ENCODE measurements around the gene NHS.

DNA sequence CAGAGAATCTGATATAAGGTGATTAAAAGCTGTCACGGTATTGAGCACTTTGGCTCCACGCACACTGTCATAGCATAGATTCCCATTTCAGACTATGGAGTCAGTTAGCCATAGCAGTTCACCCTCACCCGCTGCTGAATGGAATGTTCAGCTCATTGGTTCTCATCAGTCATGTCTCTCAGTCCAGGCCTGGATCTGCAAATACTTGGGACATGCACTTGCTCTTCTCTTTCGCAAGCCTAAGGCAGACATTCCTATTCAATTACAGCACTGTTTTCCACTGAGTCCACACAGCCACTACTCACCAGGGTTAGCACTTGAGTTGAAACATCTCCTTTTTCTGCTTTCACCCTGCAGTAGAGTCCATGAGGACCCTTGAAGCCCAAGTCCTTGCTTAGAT, 331.7 kb downstream of the NHS start:
- TF ChIP-seq RAD21 (conservative IDR thresholded peaks at IDR 0.05 in 1 of 2, IDR thresholded peaks at IDR 0.05 in 1 of 2) (no peak), CBX8 (IDR thresholded peaks at IDR 0.05) (no peak), CEBPB (IDR thresholded peaks at IDR 0.05) (peak; percentile 35 to 63; a peak in 2 of 4 replicates), POLR2A (IDR thresholded peaks at IDR 0.05; ENCODE audit: low read length) (no peak), RFX5 (IDR thresholded peaks at IDR 0.05) (no peak), PBX3 (IDR thresholded peaks at IDR 0.05) (no peak), CBX2 (IDR thresholded peaks at IDR 0.05; ENCODE audit: borderline replicate concordance, low read depth) (no peak)
- TF ChIP-seq, protein P1, sequence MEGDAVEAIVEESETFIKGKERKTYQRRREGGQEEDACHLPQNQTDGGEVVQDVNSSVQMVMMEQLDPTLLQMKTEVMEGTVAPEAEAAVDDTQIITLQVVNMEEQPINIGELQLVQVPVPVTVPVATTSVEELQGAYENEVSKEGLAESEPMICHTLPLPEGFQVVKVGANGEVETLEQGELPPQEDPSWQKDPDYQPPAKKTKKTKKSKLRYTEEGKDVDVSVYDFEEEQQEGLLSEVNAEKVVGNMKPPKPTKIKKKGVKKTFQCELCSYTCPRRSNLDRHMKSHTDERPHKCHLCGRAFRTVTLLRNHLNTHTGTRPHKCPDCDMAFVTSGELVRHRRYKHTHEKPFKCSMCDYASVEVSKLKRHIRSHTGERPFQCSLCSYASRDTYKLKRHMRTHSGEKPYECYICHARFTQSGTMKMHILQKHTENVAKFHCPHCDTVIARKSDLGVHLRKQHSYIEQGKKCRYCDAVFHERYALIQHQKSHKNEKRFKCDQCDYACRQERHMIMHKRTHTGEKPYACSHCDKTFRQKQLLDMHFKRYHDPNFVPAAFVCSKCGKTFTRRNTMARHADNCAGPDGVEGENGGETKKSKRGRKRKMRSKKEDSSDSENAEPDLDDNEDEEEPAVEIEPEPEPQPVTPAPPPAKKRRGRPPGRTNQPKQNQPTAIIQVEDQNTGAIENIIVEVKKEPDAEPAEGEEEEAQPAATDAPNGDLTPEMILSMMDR (IDR thresholded peaks at IDR 0.05), result no peak
- TF ChIP-seq, protein P2, sequence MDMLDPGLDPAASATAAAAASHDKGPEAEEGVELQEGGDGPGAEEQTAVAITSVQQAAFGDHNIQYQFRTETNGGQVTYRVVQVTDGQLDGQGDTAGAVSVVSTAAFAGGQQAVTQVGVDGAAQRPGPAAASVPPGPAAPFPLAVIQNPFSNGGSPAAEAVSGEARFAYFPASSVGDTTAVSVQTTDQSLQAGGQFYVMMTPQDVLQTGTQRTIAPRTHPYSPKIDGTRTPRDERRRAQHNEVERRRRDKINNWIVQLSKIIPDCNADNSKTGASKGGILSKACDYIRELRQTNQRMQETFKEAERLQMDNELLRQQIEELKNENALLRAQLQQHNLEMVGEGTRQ (IDR thresholded peaks at IDR 0.05), result no peak

All from A549 (cell line).